Ascending aorta (tissue), 2 donors: ENCODE measurements around the gene DCDC2C. TPM values are rescaled to one million over a fixed set of nuclear protein-coding genes. Genes with fewer than 3 reads are reported as not detected.

Source experiments
- DNase-seq, 2 donors: peaks; one replicate each; pipeline ENCODE4 v3.0.0-alpha.2; 2019; ENCODE audit warnings: low spot score in 2 of 2
- H3K27ac ChIP-seq, 2 donors: fragments of 200-600 bp; sonication (generic); one replicate each; pipeline ENCODE4 v1.5.1; 2016 to 2017; ENCODE audit warnings: mild to moderate bottlenecking in 1 of 2
- H3K27me3 ChIP-seq: fragments of 200-600 bp; sonication (generic); one replicate; pipeline ENCODE4 v1.5.1; 2017
- H3K36me3 ChIP-seq, 2 donors: fragments of 200-600 bp; sonication (generic); one replicate each; pipeline ENCODE4 v1.5.1; 2016
- H3K4me1 ChIP-seq, 2 donors: fragments of 200-600 bp; sonication (generic); one replicate each; pipeline ENCODE4 v1.5.1; 2016 to 2017; ENCODE audit warnings: mild to moderate bottlenecking in 1 of 2
- H3K4me3 ChIP-seq, 2 donors: fragments of 200-600 bp; sonication (generic); one replicate each; pipeline ENCODE4 v1.5.1; 2016 to 2017; ENCODE audit warnings: mild to moderate bottlenecking in 1 of 2
- H3K9me3 ChIP-seq, 2 donors: fragments of 200-600 bp; sonication (generic); one replicate each; pipeline ENCODE4 v1.5.1; 2016
- CTCF ChIP-seq, 3 experiments: fragments of 200-600 bp in 2 of 3; fragments of 450-650 bp in 1 of 3; sonication (generic) in 2 of 3; IDR thresholded peaks; one replicate each; pipeline ENCODE4 v1.5.1; 2016 to 2019; ENCODE audit warnings: antibody characterized with exemption in 3 of 3, mild to moderate bottlenecking in 1 of 3, moderate library complexity in 1 of 3
- intact Hi-C: fragments of 100-400 bp; cut with DNase I; formaldehyde crosslinking; loops from one replicate; pipeline ENCODE4 v1.15.1; 2023
- total RNA-seq: library from RNA; depleted of rRNA; stranded (reverse); fragments of >200 nt; gene quantifications from one replicate; pipeline ENCODE4 v1.1.0, GENCODE V29; 2016

DCDC2C gene
- total RNA-seq, 1 donor from 2014 or later, result 2.4 TPM

- no peaks in the 10 kb centered on the region for H3K27me3 ChIP-seq
- no peaks in the 10 kb centered on the region for H3K4me1 ChIP-seq
These were observed 33.8 kb downstream of the DCDC2C start for GRCh38 chr2:3737128-3737527.

GRCh38 chr2:3738454-3738853, 35.1 kb downstream of the DCDC2C start:
- DNase-seq, result no peak
- H3K4me1 ChIP-seq, result no peaks in the 10 kb centered on the region
- H3K27me3 ChIP-seq, result no peaks in the 10 kb centered on the region
- H3K9me3 ChIP-seq, result no peaks in the 10 kb centered on the region
- intact Hi-C loops, result no loop called here
- H3K36me3 ChIP-seq, result no peaks in the 10 kb centered on the region
- H3K27ac ChIP-seq, result no peak overlapping the region
- TF ChIP-seq CTCF (IDR thresholded peaks at IDR 0.05), result no peak
- no peak overlapping the region for H3K4me3 ChIP-seq

More at GRCh38 chr2:3737128-3737527, 33.8 kb downstream of the DCDC2C start:
- no peak for DNase-seq
- TF ChIP-seq CTCF (IDR thresholded peaks at IDR 0.05), result no peak
- Histone ChIP-seq H3K36me3 (no peaks in the 10 kb centered on the region), H3K27ac (no peak overlapping the region), H3K4me3 (no peak overlapping the region), H3K9me3 (no peaks in the 10 kb centered on the region)
- intact Hi-C loops, result no loop called here

GRCh38 chr2:3739313-3739712, 35.9 kb downstream of the DCDC2C start:
- H3K4me1 ChIP-seq, result no peaks in the 10 kb centered on the region
- no peak for TF ChIP-seq CTCF (IDR thresholded peaks at IDR 0.05)
- intact Hi-C loops, result no loop called here
- no peak overlapping the region for H3K4me3 ChIP-seq
- H3K36me3 ChIP-seq, result no peaks in the 10 kb centered on the region
- no peak overlapping the region for H3K27ac ChIP-seq
- DNase-seq, result no peak
- no peaks in the 10 kb centered on the region for H3K9me3 ChIP-seq
- no peaks in the 10 kb centered on the region for H3K27me3 ChIP-seq

- H3K9me3 ChIP-seq, result no peaks in the 10 kb centered on the region
- intact Hi-C loops, result no loop called here
- no peaks in the 10 kb centered on the region for H3K27me3 ChIP-seq
- no peaks in the 10 kb centered on the region for H3K36me3 ChIP-seq
- no peak for TF ChIP-seq CTCF (IDR thresholded peaks at IDR 0.05)
- DNase-seq, result no peak
- H3K4me1 ChIP-seq, result no peaks in the 10 kb centered on the region
- H3K4me3 ChIP-seq, result no peak overlapping the region
- no peak overlapping the region for H3K27ac ChIP-seq
These were observed 38.0 kb downstream of the DCDC2C start for GRCh38 chr2:3741396-3741795.

GRCh38 chr2:3741867-3742602, 38.7 kb downstream of the DCDC2C start:
- Histone ChIP-seq H3K4me1 (no peaks in the 10 kb centered on the region), H3K36me3 (no peaks in the 10 kb centered on the region), H3K4me3 (no peak overlapping the region), H3K9me3 (no peaks in the 10 kb centered on the region), H3K27me3 (no peaks in the 10 kb centered on the region), H3K27ac (no peak overlapping the region)
- TF ChIP-seq CTCF (IDR thresholded peaks at IDR 0.05), result no peak
- DNase-seq, result no peak
- intact Hi-C loops, result no loop called here
